Muscle of back (tissue), 13 donors: ENCODE data around the gene ALDH3A2. TPM values are rescaled to one million over a fixed set of nuclear protein-coding genes. Genes with fewer than 3 reads are reported as not detected.
A peak's percentile ranks its signal among the peaks of the same experiment; 100 is the strongest.

ENCODE experiments used
- DNase-seq, 3 donors: peaks; one replicate each; pipeline versions ENCODE4 v3.0.0 to v3.0.0-alpha.2; 2013
- long read RNA-seq, 9 donors: transcript quantifications; one replicate each; lab custom pipeline, GENCODE V29; 2026
- polyA plus RNA-seq, 10 donors: library from polyadenylated mRNA; unstranded; fragments of 120-200 nt; gene quantifications; one replicate each; pipeline ENCODE4 v1.2.1, GENCODE V29; 2013; ENCODE audit not compliant: insufficient read length in 10 of 10

Gene ALDH3A2
- polyA plus RNA-seq: 10 to 100 TPM; 27.2 to 47.9 (median 34.1) TPM
- long read RNA-seq, donor 1, transcript ALDH3A2-210 (1 exons, 3,512 nt): major isoform, 6 of 22 reads
- long read RNA-seq, donor 1, partial matches to known transcripts: 8 of 22 reads
- long read RNA-seq, donor 1, other reads (novel, unspliced or antisense): 0 of 22 reads
- long read RNA-seq, donor 2, transcript ALDH3A2-201 (10 exons, 3,928 nt): minor isoform, 5 of 16 reads
- long read RNA-seq, donor 2, transcript ALDH3A2-210 (1 exons, 3,512 nt): major isoform, 9 of 16 reads
- long read RNA-seq, donor 2, partial matches to known transcripts: 0 of 16 reads
- long read RNA-seq, donor 2, other reads (novel, unspliced or antisense): 0 of 16 reads
- long read RNA-seq, donor 3: 0 reads
- long read RNA-seq, donor 4, transcript ALDH3A2-210 (1 exons, 3,512 nt): major isoform, 7 of 11 reads
- long read RNA-seq, donor 4, partial matches to known transcripts: 0 of 11 reads
- long read RNA-seq, donor 4, other reads (novel, unspliced or antisense): 0 of 11 reads
- long read RNA-seq, donor 5, transcript ALDH3A2-201 (10 exons, 3,928 nt): major isoform, 10 of 32 reads
- long read RNA-seq, donor 5, transcript ALDH3A2-210 (1 exons, 3,512 nt): minor isoform, 7 of 32 reads
- long read RNA-seq, donor 5, partial matches to known transcripts: 11 of 32 reads
- long read RNA-seq, donor 5, other reads (novel, unspliced or antisense): 0 of 32 reads
- long read RNA-seq, donor 6, transcript ALDH3A2-210 (1 exons, 3,512 nt): major isoform, 13 of 29 reads
- long read RNA-seq, donor 6, transcript ALDH3A2-201 (10 exons, 3,928 nt): minor isoform, 7 of 29 reads
- long read RNA-seq, donor 6, partial matches to known transcripts: 7 of 29 reads
- long read RNA-seq, donor 6, other reads (novel, unspliced or antisense): 0 of 29 reads
- long read RNA-seq, donor 7, partial matches to known transcripts: 0 of 7 reads
- long read RNA-seq, donor 7, other reads (novel, unspliced or antisense): 0 of 7 reads
- long read RNA-seq, donor 8, transcript ALDH3A2-210 (1 exons, 3,512 nt): major isoform, 10 of 14 reads
- long read RNA-seq, donor 8, partial matches to known transcripts: 0 of 14 reads
- long read RNA-seq, donor 8, other reads (novel, unspliced or antisense): 0 of 14 reads
- long read RNA-seq, donor 9, partial matches to known transcripts: 0 of 2 reads
- long read RNA-seq, donor 9, other reads (novel, unspliced or antisense): 0 of 2 reads

- peak; percentile 94 to 99 (median 95) for DNase-seq
These were observed at the start of gene ALDH3A2 for GRCh38 chr17:19648475-19649273. TSS of gene ALDH3A2 (plus strand) at chr17:19648751. CDS start at chr17:19648972, 221 bp downstream.

GRCh38 chr17:19610311-19610710, 38.2 kb upstream of the ALDH3A2 start:
- no peak for DNase-seq

GRCh38 chr17:19610879-19611278, 37.7 kb upstream of the ALDH3A2 start:
- DNase-seq: no peak

GRCh38 chr17:19613979-19614378, 34.6 kb upstream of the ALDH3A2 start:
- DNase-seq: no peak

- no peak for DNase-seq
These were observed 33.7 kb upstream of the ALDH3A2 start for GRCh38 chr17:19614900-19615299.

GRCh38 chr17:19618015-19618414, 30.5 kb upstream of the ALDH3A2 start:
- DNase-seq: no peak

GRCh38 chr17:19619705-19620325, 28.7 kb upstream of the ALDH3A2 start:
- no peak for DNase-seq

GRCh38 chr17:19621697-19622096, 26.9 kb upstream of the ALDH3A2 start:
- no peak for DNase-seq

GRCh38 chr17:19626079-19626478, 22.5 kb upstream of the ALDH3A2 start:
- no peak for DNase-seq

- no peak for DNase-seq
These were observed 19.1 kb upstream of the ALDH3A2 start for GRCh38 chr17:19629449-19629848.

GRCh38 chr17:19630035-19630434, 18.5 kb upstream of the ALDH3A2 start:
- DNase-seq: no peak

- DNase-seq: no peak
These were observed 17.9 kb upstream of the ALDH3A2 start for GRCh38 chr17:19630661-19631060.

- DNase-seq: no peak
These were observed 16.6 kb upstream of the ALDH3A2 start for GRCh38 chr17:19631905-19632304.

- DNase-seq: no peak
These were observed 6.7 kb upstream of the ALDH3A2 start for GRCh38 chr17:19641687-19642372.

GRCh38 chr17:19642373-19642893, 6.1 kb upstream of the ALDH3A2 start:
- DNase-seq: no peak

GRCh38 chr17:19644493-19645210, 3.9 kb upstream of the ALDH3A2 start:
- DNase-seq: no peak

- DNase-seq: peak in 1 of 3 donors; percentile 29
These were observed 2.8 kb upstream of the ALDH3A2 start for GRCh38 chr17:19645734-19646201.

GRCh38 chr17:19646788-19647696, 1.5 kb upstream of the ALDH3A2 start:
- peak in 1 of 3 donors; percentile 20 for DNase-seq
